NCI-H1417 (cell line): ENCODE measurements around the gene GTPBP8.
A peak's percentile ranks its signal among the peaks of the same experiment; 100 is the strongest.

Experiments
- DNase-seq, 3 experiments: peaks; one replicate each; lab custom pipeline; 2025; lab: John Stamatoyannopoulos, UW

GTPBP8 gene

GRCh38 chr3:112990672-112991602 lies at the start of gene GTPBP8:
Gene GTPBP8 (plus strand): TSS chr3:112990984. CDS start chr3:112991000, 16 bp downstream.
- DNase-seq = peak; percentile 91 to 98 (median 97)

GRCh38 chr3:112948346-112948838 lies 42.4 kb upstream of the GTPBP8 start:
- peak in 1 of 3 experiments; percentile 14 for DNase-seq

GRCh38 chr3:112956351-112956750 lies 34.4 kb upstream of the GTPBP8 start:
- no peak for DNase-seq

GRCh38 chr3:112958811-112959560 lies 31.8 kb upstream of the GTPBP8 start:
- DNase-seq = no peak

- DNase-seq = no peak
Observed at GRCh38 chr3:112963683-112964082, 27.1 kb upstream of the GTPBP8 start.

GRCh38 chr3:112965656-112966055 lies 25.1 kb upstream of the GTPBP8 start:
- no peak for DNase-seq

- no peak for DNase-seq
Observed at GRCh38 chr3:112966633-112967032, 24.2 kb upstream of the GTPBP8 start.

GRCh38 chr3:112967425-112967824 lies 23.4 kb upstream of the GTPBP8 start:
- DNase-seq = no peak

GRCh38 chr3:112967828-112968227 lies 23.0 kb upstream of the GTPBP8 start:
- DNase-seq = no peak

- DNase-seq = no peak
Observed at GRCh38 chr3:112972158-112972557, 18.6 kb upstream of the GTPBP8 start.

- peak in 1 of 3 experiments; percentile 11 for DNase-seq
Observed at GRCh38 chr3:112973325-112974177, 17.2 kb upstream of the GTPBP8 start.

- no peak for DNase-seq
Observed at GRCh38 chr3:112974178-112974517, 16.6 kb upstream of the GTPBP8 start.

- no peak for DNase-seq
Observed at GRCh38 chr3:112974894-112975293, 15.9 kb upstream of the GTPBP8 start, which contains the start of gene CD200R1. Gene CD200R1 (minus strand): TSS chr3:112975103. CDS start chr3:112974857, 246 bp downstream.

GRCh38 chr3:112976001-112976400 lies 14.8 kb upstream of the GTPBP8 start:
- no peak for DNase-seq

- no peak for DNase-seq
Observed at GRCh38 chr3:112976953-112977352, 13.8 kb upstream of the GTPBP8 start.

- DNase-seq = peak; percentile 5 to 65 (median 41)
Observed at GRCh38 chr3:112979244-112979832, 11.4 kb upstream of the GTPBP8 start.

GRCh38 chr3:112980080-112980479 lies 10.7 kb upstream of the GTPBP8 start:
- DNase-seq = no peak

- no peak for DNase-seq
Observed at GRCh38 chr3:112982710-112983109, 8.1 kb upstream of the GTPBP8 start.

GRCh38 chr3:112984485-112984884 lies 6.3 kb upstream of the GTPBP8 start:
- DNase-seq = peak in 2 of 3 experiments; percentile 32 to 64

GRCh38 chr3:112987710-112988334 lies 3.0 kb upstream of the GTPBP8 start:
- DNase-seq = no peak

GRCh38 chr3:112995800-112996199 lies 5.0 kb downstream of the GTPBP8 start:
- DNase-seq = no peak
